Chondrocyte (in vitro differentiated cells): ENCODE results near the gene APPBP2. TPM values are rescaled to one million over a fixed set of nuclear protein-coding genes. Genes with fewer than 3 reads are reported as not detected.

ENCODE experiments used
- DNase-seq: peaks from one replicate; pipeline ENCODE4 v3.0.0; 2021; ENCODE audit warnings: mixed read lengths, low spot score
- H3K27ac Mint-ChIP-seq: one replicate; pipeline ENCODE4 v1.8.0; 2021; ENCODE audit warnings: mild to moderate bottlenecking, moderate library complexity, mixed read lengths; ENCODE audit not compliant: unreplicated experiment
- H3K27me3 Mint-ChIP-seq: 2 replicates; pipeline ENCODE4 v1.8.0; 2021; ENCODE audit warnings: low read depth, mixed read lengths
- H3K36me3 Mint-ChIP-seq: 2 replicates; pipeline ENCODE4 v1.8.0; 2021; ENCODE audit warnings: low read depth, mixed read lengths
- H3K4me1 Mint-ChIP-seq: 2 replicates; pipeline ENCODE4 v1.8.0; 2021; ENCODE audit warnings: low read depth, mild to moderate bottlenecking, mixed read lengths
- H3K4me3 Mint-ChIP-seq: one replicate; pipeline ENCODE4 v1.8.0; 2021; ENCODE audit warnings: mild to moderate bottlenecking, moderate library complexity, mixed read lengths; ENCODE audit not compliant: unreplicated experiment
- H3K9me3 Mint-ChIP-seq: 2 replicates; pipeline ENCODE4 v1.8.0; 2021; ENCODE audit warnings: low read depth, mixed read lengths
- CTCF ChIP-seq: fragments of 200-600 bp; sonication (generic); IDR thresholded peaks from 2 replicates; pipeline ENCODE4 v1.5.0; 2021; ENCODE audit warnings: antibody characterized with exemption, mild to moderate bottlenecking, moderate library complexity
- total RNA-seq: library from RNA; stranded (reverse); gene quantifications from 3 replicates; pipeline ENCODE4 v1.2.1, GENCODE V29; 2021

Gene APPBP2
- total RNA-seq, 1 donor from 2014 or later, result 51.1 TPM

- peaks cover 3% of the 10 kb centered on the region for H3K9me3 Mint-ChIP-seq
- H3K27me3 Mint-ChIP-seq, result no peaks in the 10 kb centered on the region
- no peak overlapping the region for H3K4me3 Mint-ChIP-seq
- peaks cover 4% of the 10 kb centered on the region for H3K4me1 Mint-ChIP-seq
- no peaks in the 10 kb centered on the region for H3K36me3 Mint-ChIP-seq
- no peak for DNase-seq
- no peak overlapping the region for H3K27ac Mint-ChIP-seq
- no peak for TF ChIP-seq CTCF
Observed at GRCh38 chr17:60534010-60534555, 8.0 kb upstream of the APPBP2 start.

DNA sequence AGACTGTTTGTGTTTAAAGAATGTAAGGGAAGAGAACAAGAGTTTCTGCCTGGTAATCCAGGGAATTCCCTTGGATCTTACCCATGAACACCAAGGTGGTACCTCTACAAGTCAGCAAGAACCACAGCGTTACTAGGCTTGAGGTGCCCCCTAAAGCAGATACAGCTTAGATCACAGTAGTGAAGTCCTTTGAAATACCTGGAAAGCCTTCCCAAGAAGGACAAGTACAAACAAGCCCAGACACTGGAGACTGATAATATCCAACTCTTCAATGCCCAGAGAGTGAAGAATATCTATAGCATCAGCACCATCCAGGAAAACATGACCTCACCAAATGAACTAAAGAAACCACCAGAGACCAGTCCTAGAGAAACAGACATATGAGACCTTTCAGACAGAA, 3.8 kb upstream of the APPBP2 start:
- no peak for TF ChIP-seq CTCF
- H3K27ac Mint-ChIP-seq, result no peak overlapping the region
- no peaks in the 10 kb centered on the region for H3K36me3 Mint-ChIP-seq
- no peak overlapping the region for H3K4me3 Mint-ChIP-seq
- peaks cover 3% of the 10 kb centered on the region for H3K9me3 Mint-ChIP-seq
- H3K4me1 Mint-ChIP-seq, result peaks cover 6% of the 10 kb centered on the region
- no peaks in the 10 kb centered on the region for H3K27me3 Mint-ChIP-seq
- no peak for DNase-seq

DNA sequence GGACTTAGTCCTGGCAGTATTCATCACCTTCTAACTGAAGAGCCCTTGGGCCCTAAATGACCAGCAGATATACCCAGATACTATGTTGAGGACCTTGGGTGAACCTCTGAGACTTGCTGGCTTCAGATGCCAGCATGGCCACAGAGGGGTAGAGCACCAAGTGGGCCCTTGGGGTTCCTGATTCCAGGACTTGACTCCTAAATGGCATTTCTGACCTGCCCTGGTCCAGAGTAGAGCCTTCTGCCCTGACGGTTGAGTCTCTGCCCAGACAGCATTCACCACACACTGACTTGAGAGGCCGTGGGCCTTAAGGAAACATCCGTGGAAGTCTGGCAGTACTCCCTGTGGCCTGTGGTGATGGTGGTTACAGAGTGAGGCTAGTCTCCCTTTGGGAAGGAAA, 2.8 kb upstream of the APPBP2 start:
- Mint-ChIP-seq H3K9me3 (peaks cover 3% of the 10 kb centered on the region), H3K27ac (no peak overlapping the region), H3K4me3 (no peak overlapping the region), H3K27me3 (no peaks in the 10 kb centered on the region), H3K36me3 (no peaks in the 10 kb centered on the region), H3K4me1 (peaks cover 11% of the 10 kb centered on the region)
- no peak for TF ChIP-seq CTCF
- DNase-seq, result no peak

DNA sequence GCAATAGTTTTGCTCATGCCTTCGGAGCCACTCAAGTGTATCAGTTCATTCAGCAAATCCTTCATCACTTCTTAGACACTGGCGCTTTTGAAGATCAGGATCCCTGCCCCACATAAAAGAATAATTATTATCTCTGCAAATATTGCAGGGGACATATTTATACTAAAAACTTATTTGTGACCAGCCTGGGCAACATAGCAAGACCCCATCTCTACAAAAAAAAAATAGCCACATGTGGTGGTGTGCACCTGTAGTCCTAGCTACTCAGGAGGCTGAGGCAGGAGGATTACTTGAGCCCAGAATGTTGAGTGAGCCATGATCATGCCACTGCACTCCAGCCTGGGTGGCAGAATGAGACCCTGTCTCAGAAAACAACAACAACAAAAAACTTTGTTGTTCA, 1.7 kb upstream of the APPBP2 start:
- Mint-ChIP-seq H3K27me3 (no peaks in the 10 kb centered on the region), H3K36me3 (peaks cover 1% of the 10 kb centered on the region), H3K9me3 (peaks cover 3% of the 10 kb centered on the region), H3K27ac (no peak overlapping the region), H3K4me3 (no peak overlapping the region), H3K4me1 (peaks cover 19% of the 10 kb centered on the region)
- TF ChIP-seq CTCF, result no peak
- DNase-seq, result no peak

- H3K27me3 Mint-ChIP-seq, result no peaks in the 10 kb centered on the region
- H3K27ac Mint-ChIP-seq, result peak overlapping the region; percentile 91
- peaks cover 29% of the 10 kb centered on the region for H3K4me1 Mint-ChIP-seq
- peaks cover 3% of the 10 kb centered on the region for H3K9me3 Mint-ChIP-seq
- TF ChIP-seq CTCF, result no peak
- peak overlapping the region; percentile 90 for H3K4me3 Mint-ChIP-seq
- peaks cover 5% of the 10 kb centered on the region for H3K36me3 Mint-ChIP-seq
- no peak for DNase-seq
Observed at GRCh38 chr17:60526726-60527125, 684 bp upstream of the APPBP2 start.
